HepG2 (cell line): ENCODE measurements around the gene RPA1. TPM values are rescaled to one million over a fixed set of nuclear protein-coding genes. Genes with fewer than 3 reads are reported as not detected.
A peak's percentile ranks its signal among the peaks of the same experiment; 100 is the strongest.

ENCODE experiments used
- GABPA ChIP-seq, 2 experiments: IDR thresholded peaks; 2 replicates each; pipeline ENCODE4 v1.6.1; 2011 to 2016; ENCODE audit warnings: low read depth in 2 of 2, low read length in 1 of 2, missing biosample characterization in 1 of 2, missing genetic modification characterization in 1 of 2
- HNF4G ChIP-seq, 2 experiments: sonication (generic) in 1 of 2; formaldehyde crosslinking in 1 of 2; IDR thresholded peaks; 2 replicates each; pipeline versions ENCODE4 v1.4.0 to v1.6.1; 2011 to 2020; ENCODE audit warnings: borderline replicate concordance in 2 of 2, low read depth in 2 of 2, mild to moderate bottlenecking in 2 of 2, low read length in 1 of 2, missing genetic modification reagents in 1 of 2, moderate library complexity in 1 of 2
- HNRNPK ChIP-seq: fragments of 200-400 bp; formaldehyde crosslinking; IDR thresholded peaks from 2 replicates; pipeline ENCODE4 v1.6.1; 2018; ENCODE audit warnings: low read length, low read depth, moderate library complexity, mild to moderate bottlenecking; ENCODE audit not compliant: poor library complexity, severe bottlenecking
- KMT2A ChIP-seq: sonication (generic); formaldehyde crosslinking; IDR thresholded peaks from 2 replicates; pipeline ENCODE4 v1.4.0; 2020; ENCODE audit warnings: missing genetic modification reagents
- KMT2B ChIP-seq: IDR thresholded peaks from 2 replicates; pipeline ENCODE4 v1.6.1; 2016; ENCODE audit warnings: missing genetic modification reagents, missing compliant biosample characterization
- MTA1 ChIP-seq: sonication (generic); formaldehyde crosslinking; IDR thresholded peaks from 2 replicates; pipeline ENCODE4 v1.4.0; 2020; ENCODE audit warnings: missing genetic modification reagents, mild to moderate bottlenecking, borderline replicate concordance
- MZF1 ChIP-seq: sonication (generic); formaldehyde crosslinking; IDR thresholded peaks from 2 replicates; pipeline ENCODE4 v1.8.1; 2023; ENCODE audit warnings: mild to moderate bottlenecking, missing genetic modification reagents, borderline replicate concordance
- NPAS2 ChIP-seq: sonication (generic); formaldehyde crosslinking; IDR thresholded peaks from 2 replicates; pipeline ENCODE4 v1.8.0; 2022; ENCODE audit warnings: mild to moderate bottlenecking, missing genetic modification reagents, borderline replicate concordance
- POGK ChIP-seq: sonication (generic); formaldehyde crosslinking; conservative IDR thresholded peaks from 2 replicates; pipeline ENCODE4 v1.8.0; 2022; ENCODE audit warnings: mild to moderate bottlenecking, moderate library complexity, missing genetic modification reagents
- SATB2 ChIP-seq: sonication (generic); formaldehyde crosslinking; IDR thresholded peaks from 2 replicates; pipeline ENCODE4 v1.5.0; 2020; ENCODE audit warnings: missing genetic modification reagents
- TFAP4 ChIP-seq: sonication (generic); IDR thresholded peaks from 2 replicates; pipeline ENCODE4 v1.6.1; 2016; ENCODE audit warnings: low read depth, borderline replicate concordance
- ZNF572 ChIP-seq: sonication (generic); formaldehyde crosslinking; IDR thresholded peaks from 2 replicates; pipeline ENCODE4 v1.5.1; 2020; ENCODE audit warnings: mild to moderate bottlenecking, missing genetic modification reagents
- ZNF576 ChIP-seq: sonication (generic); formaldehyde crosslinking; IDR thresholded peaks from 2 replicates; pipeline ENCODE4 v1.4.0; 2020; ENCODE audit warnings: mild to moderate bottlenecking, missing genetic modification reagents
- polyA plus RNA-seq, 8 experiments: library from polyadenylated mRNA; depleted of rRNA in 3 of 8; stranded (reverse) in 7 of 8; unstranded in 1 of 8; fragments of >200 nt; fragmentation: Illumina TruSeq in 4 of 8; extraction: Trizol in 4 of 8; gene quantifications; 2 replicates each; pipeline versions ENCODE4 v1.2.1 to v1.2.3, GENCODE V29; 2011 to 2016; ENCODE audit warnings: low read depth in 4 of 8, missing spikeins in 1 of 8, mixed read lengths in 1 of 8; ENCODE audit not compliant: insufficient read depth in 1 of 8
- total RNA-seq, 5 experiments: library from RNA; depleted of rRNA; stranded (reverse); fragments of >200 nt; fragmentation: Illumina TruSeq; extraction: Trizol; gene quantifications; 2 replicates each; pipeline ENCODE4 v1.2.3, GENCODE V29; 2016; ENCODE audit warnings: low read depth in 1 of 5
- TF ChIP-seq, protein P1 (sequence below): IDR thresholded peaks from 2 replicates; pipeline ENCODE4 v1.6.1; 2018; ENCODE audit warnings: missing genetic modification reagents, mild to moderate bottlenecking, missing compliant biosample characterization
- TF ChIP-seq, protein P2 (sequence below): IDR thresholded peaks from 2 replicates; pipeline ENCODE4 v1.6.1; 2016; ENCODE audit warnings: low read depth, control low read depth
- TF ChIP-seq, protein P3 (sequence below): sonication (generic); formaldehyde crosslinking; IDR thresholded peaks from 2 replicates; pipeline ENCODE4 v1.4.0; 2020; ENCODE audit warnings: missing genetic modification reagents

Gene RPA1
- total and polyA plus RNA-seq, 2 of the 13 experiments (the other 11 are each of a cell fraction or from before 2014, with no cell fraction given) = 13.9 to 37.6 TPM

- TF ChIP-seq, protein P1, sequence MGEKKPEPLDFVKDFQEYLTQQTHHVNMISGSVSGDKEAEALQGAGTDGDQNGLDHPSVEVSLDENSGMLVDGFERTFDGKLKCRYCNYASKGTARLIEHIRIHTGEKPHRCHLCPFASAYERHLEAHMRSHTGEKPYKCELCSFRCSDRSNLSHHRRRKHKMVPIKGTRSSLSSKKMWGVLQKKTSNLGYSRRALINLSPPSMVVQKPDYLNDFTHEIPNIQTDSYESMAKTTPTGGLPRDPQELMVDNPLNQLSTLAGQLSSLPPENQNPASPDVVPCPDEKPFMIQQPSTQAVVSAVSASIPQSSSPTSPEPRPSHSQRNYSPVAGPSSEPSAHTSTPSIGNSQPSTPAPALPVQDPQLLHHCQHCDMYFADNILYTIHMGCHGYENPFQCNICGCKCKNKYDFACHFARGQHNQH (CRISPR knock-in tag) = peak; percentile 68; the same call in 1 of the 2 replicates
- TF ChIP-seq MTA1 (CRISPR knock-in tag) (peak; percentile 75), HNRNPK (no peak), KMT2A (CRISPR knock-in tag) (peak; percentile 81), MZF1 (no peak), GABPA (IDR thresholded peaks at IDR 0.05; ENCODE audit: low read depth, low read length) (no peak), GABPA (CRISPR knock-in tag; IDR thresholded peaks at IDR 0.05; ENCODE audit: low read depth) (peak; percentile 59), POGK (CRISPR knock-in tag) (peak; percentile 77), KMT2B (CRISPR knock-in tag) (peak; percentile 45; the same call in 1 of the 2 replicates), NPAS2 (no peak), TFAP4 (peak; percentile 98), HNF4G (IDR thresholded peaks at IDR 0.05; ENCODE audit: borderline replicate concordance, low read depth, low read length) (peak; percentile 95), HNF4G (CRISPR knock-in tag; IDR thresholded peaks at IDR 0.05; ENCODE audit: borderline replicate concordance, low read depth) (peak; percentile 98), ZNF576 (CRISPR knock-in tag) (no peak), SATB2 (CRISPR knock-in tag) (no peak), ZNF572 (CRISPR knock-in tag) (no peak)
- TF ChIP-seq, protein P2, sequence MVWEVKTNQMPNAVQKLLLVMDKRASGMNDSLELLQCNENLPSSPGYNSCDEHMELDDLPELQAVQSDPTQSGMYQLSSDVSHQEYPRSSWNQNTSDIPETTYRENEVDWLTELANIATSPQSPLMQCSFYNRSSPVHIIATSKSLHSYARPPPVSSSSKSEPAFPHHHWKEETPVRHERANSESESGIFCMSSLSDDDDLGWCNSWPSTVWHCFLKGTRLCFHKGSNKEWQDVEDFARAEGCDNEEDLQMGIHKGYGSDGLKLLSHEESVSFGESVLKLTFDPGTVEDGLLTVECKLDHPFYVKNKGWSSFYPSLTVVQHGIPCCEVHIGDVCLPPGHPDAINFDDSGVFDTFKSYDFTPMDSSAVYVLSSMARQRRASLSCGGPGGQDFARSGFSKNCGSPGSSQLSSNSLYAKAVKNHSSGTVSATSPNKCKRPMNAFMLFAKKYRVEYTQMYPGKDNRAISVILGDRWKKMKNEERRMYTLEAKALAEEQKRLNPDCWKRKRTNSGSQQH = peak; percentile 88; the same call in 1 of the 2 replicates
- TF ChIP-seq, protein P3, sequence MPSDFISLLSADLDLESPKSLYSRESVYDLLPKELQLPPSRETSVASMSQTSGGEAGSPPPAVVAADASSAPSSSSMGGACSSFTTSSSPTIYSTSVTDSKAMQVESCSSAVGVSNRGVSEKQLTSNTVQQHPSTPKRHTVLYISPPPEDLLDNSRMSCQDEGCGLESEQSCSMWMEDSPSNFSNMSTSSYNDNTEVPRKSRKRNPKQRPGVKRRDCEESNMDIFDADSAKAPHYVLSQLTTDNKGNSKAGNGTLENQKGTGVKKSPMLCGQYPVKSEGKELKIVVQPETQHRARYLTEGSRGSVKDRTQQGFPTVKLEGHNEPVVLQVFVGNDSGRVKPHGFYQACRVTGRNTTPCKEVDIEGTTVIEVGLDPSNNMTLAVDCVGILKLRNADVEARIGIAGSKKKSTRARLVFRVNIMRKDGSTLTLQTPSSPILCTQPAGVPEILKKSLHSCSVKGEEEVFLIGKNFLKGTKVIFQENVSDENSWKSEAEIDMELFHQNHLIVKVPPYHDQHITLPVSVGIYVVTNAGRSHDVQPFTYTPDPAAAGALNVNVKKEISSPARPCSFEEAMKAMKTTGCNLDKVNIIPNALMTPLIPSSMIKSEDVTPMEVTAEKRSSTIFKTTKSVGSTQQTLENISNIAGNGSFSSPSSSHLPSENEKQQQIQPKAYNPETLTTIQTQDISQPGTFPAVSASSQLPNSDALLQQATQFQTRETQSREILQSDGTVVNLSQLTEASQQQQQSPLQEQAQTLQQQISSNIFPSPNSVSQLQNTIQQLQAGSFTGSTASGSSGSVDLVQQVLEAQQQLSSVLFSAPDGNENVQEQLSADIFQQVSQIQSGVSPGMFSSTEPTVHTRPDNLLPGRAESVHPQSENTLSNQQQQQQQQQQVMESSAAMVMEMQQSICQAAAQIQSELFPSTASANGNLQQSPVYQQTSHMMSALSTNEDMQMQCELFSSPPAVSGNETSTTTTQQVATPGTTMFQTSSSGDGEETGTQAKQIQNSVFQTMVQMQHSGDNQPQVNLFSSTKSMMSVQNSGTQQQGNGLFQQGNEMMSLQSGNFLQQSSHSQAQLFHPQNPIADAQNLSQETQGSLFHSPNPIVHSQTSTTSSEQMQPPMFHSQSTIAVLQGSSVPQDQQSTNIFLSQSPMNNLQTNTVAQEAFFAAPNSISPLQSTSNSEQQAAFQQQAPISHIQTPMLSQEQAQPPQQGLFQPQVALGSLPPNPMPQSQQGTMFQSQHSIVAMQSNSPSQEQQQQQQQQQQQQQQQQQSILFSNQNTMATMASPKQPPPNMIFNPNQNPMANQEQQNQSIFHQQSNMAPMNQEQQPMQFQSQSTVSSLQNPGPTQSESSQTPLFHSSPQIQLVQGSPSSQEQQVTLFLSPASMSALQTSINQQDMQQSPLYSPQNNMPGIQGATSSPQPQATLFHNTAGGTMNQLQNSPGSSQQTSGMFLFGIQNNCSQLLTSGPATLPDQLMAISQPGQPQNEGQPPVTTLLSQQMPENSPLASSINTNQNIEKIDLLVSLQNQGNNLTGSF (CRISPR knock-in tag) = 0 out of 2 replicates have a peak, but pooled peaks have one; percentile 13
These were observed 19.2 kb upstream of the RPA1 start (continued) for GRCh38 chr17:1810450-1811103.
